Astrocyte of the spinal cord (primary cell): ENCODE data around the gene KBTBD2.

Source experiments
- DNase-seq: peaks from one replicate; pipeline ENCODE4 v3.0.0; 2011; ENCODE audit warnings: low read depth, low spot score
- H3K4me3 ChIP-seq: 2 replicates; pipeline ENCODE4 v1.5.1; 2011; ENCODE audit warnings: low read depth, mild to moderate bottlenecking, low read length, moderate library complexity
- CTCF ChIP-seq: IDR thresholded peaks from 2 replicates; pipeline ENCODE4 v1.5.1; 2012; ENCODE audit warnings: low read depth, mild to moderate bottlenecking, low read length, inconsistent platforms
- in situ Hi-C: cut with HindIII; loops from 2 replicates; pipeline ENCODE4 v1.10.0; 2017; ENCODE audit warnings: low sequenced_read_pairs

KBTBD2 gene

GRCh38 chr7:32893722-32894121, 2.2 kb upstream of the KBTBD2 start:
- no peak overlapping the region for H3K4me3 ChIP-seq
- TF ChIP-seq CTCF = no peak
- in situ Hi-C loops = no loop called here
- DNase-seq = no peak

- TF ChIP-seq CTCF = no peak
- DNase-seq = no peak
- in situ Hi-C loops = no loop called here
- H3K4me3 ChIP-seq = no peak overlapping the region
Observed at GRCh38 chr7:32893207-32893524, 1.6 kb upstream of the KBTBD2 start.

GRCh38 chr7:32892521-32893206, 1.1 kb upstream of the KBTBD2 start:
- peak overlapping the region; percentile 57 for H3K4me3 ChIP-seq
- DNase-seq = peak; percentile 56
- in situ Hi-C loops = no loop called here
- no peak for TF ChIP-seq CTCF

- TF ChIP-seq CTCF = no peak
- DNase-seq = peak; percentile 95
- in situ Hi-C loops = no loop called here
- H3K4me3 ChIP-seq = peak overlapping the region; percentile 61
Observed at GRCh38 chr7:32891800-32892520, 400 bp upstream of the KBTBD2 start.

- in situ Hi-C loops = no loop called here
- DNase-seq = peak; percentile 46
- peak overlapping the region; percentile 61 for H3K4me3 ChIP-seq
- no peak for TF ChIP-seq CTCF
Observed at GRCh38 chr7:32890793-32891042, 842 bp downstream of the KBTBD2 start.

- peak; percentile 70 for DNase-seq
- TF ChIP-seq CTCF = no peak
- in situ Hi-C loops = no loop called here
- peak overlapping the region; percentile 61 for H3K4me3 ChIP-seq
Observed at GRCh38 chr7:32890010-32890792, 1.4 kb downstream of the KBTBD2 start.
